GM21737 (cell line): ENCODE measurements around the gene IGFLR1.
"Not testable (repeated sequence)": the region's sequence is repeated elsewhere in the genome, so short reads cannot be mapped to it uniquely, and the experiment has no call there.

Experiments
- ATAC-seq: cut with Tn5 transposase; IDR thresholded peaks from one replicate; pipeline ENCODE4 v1.9.1; 2021; ENCODE audit warnings: mild to moderate bottlenecking, moderate library complexity; ENCODE audit not compliant: unreplicated experiment

The IGFLR1 gene

GRCh38 chr19:35712567-35713505 is 29.4 kb downstream of the IGFLR1 start:
- no peak for ATAC-seq

GRCh38 chr19:35710784-35711723 is 31.2 kb downstream of the IGFLR1 start:
- peak; percentile 35 for ATAC-seq

GRCh38 chr19:35708391-35708790 is 33.9 kb downstream of the IGFLR1 start:
- ATAC-seq: no peak

- no peak for ATAC-seq
Observed at GRCh38 chr19:35704218-35704617, 38.0 kb downstream of the IGFLR1 start, which contains the start of gene ZBTB32. Gene ZBTB32 (plus strand): TSS chr19:35704558. CDS start chr19:35714627, 10,069 bp downstream.

GRCh38 chr19:35703343-35703742 is 38.9 kb downstream of the IGFLR1 start:
- ATAC-seq: no peak

- ATAC-seq: peak; percentile 95
Observed at GRCh38 chr19:35702223-35703012, 39.8 kb downstream of the IGFLR1 start.

- no peak for ATAC-seq
Observed at GRCh38 chr19:35696835-35697234, 45.4 kb downstream of the IGFLR1 start.

GRCh38 chr19:35695895-35696422 is 46.3 kb downstream of the IGFLR1 start:
- no peak for ATAC-seq

GRCh38 chr19:35693835-35694599 is 48.2 kb downstream of the IGFLR1 start:
- peak; percentile 83 for ATAC-seq

- ATAC-seq: peak; percentile 13
Observed at GRCh38 chr19:35693422-35693821, 48.8 kb downstream of the IGFLR1 start.

GRCh38 chr19:35692010-35692409 is 50.2 kb downstream of the IGFLR1 start:
- ATAC-seq: no peak

GRCh38 chr19:35691106-35691505 is 51.1 kb downstream of the IGFLR1 start:
- ATAC-seq: not testable (repeated sequence)

- ATAC-seq: no peak
Observed at GRCh38 chr19:35689836-35690235, 52.4 kb downstream of the IGFLR1 start.
